CD14-positive monocyte (primary cell): ENCODE measurements around the gene RBM38. TPM values are rescaled to one million over a fixed set of nuclear protein-coding genes. Genes with fewer than 3 reads are reported as not detected.

Experiments used
- DNase-seq, 3 donors: peaks; one replicate each; pipeline ENCODE4 v3.0.0-alpha.2; 2011 to 2022
- H2AFZ ChIP-seq: 2 replicates; pipeline ENCODE4 v1.6.0; 2012; ENCODE audit warnings: mild to moderate bottlenecking, low read depth, low read length, inconsistent platforms; ENCODE audit not compliant: insufficient read depth, poor library complexity, severe bottlenecking
- H3K27ac ChIP-seq, 2 donors: 1 replicate in 1 of 2; 2 replicates in 1 of 2; pipeline ENCODE4 v1.5.1; 2012 to 2013; ENCODE audit warnings: low read length in 2 of 2, control low read depth in 1 of 2, inconsistent platforms in 1 of 2, low read depth in 1 of 2, mild to moderate bottlenecking in 1 of 2
- H3K27me3 ChIP-seq, 2 donors: one replicate each; pipeline versions ENCODE4 v1.6.0 to v1.6.1; 2011 to 2013; ENCODE audit warnings: low read length in 2 of 2; ENCODE audit not compliant: control insufficient read depth in 2 of 2, insufficient read depth in 2 of 2
- H3K36me3 ChIP-seq, 2 donors: replicated peaks in 1 of 2; 1 replicate in 1 of 2; 2 replicates in 1 of 2; pipeline versions ENCODE4 v1.5.1 to v1.6.1; 2012 to 2013; ENCODE audit warnings: low read length in 2 of 2, control low read depth in 1 of 2, inconsistent platforms in 1 of 2, mild to moderate bottlenecking in 1 of 2; ENCODE audit not compliant: insufficient read depth in 2 of 2, control insufficient read depth in 1 of 2
- H3K4me1 ChIP-seq, 2 donors: 1 replicate in 1 of 2; 2 replicates in 1 of 2; pipeline versions ENCODE4 v1.5.1 to v1.6.1; 2012 to 2013; ENCODE audit warnings: low read length in 2 of 2, control low read depth in 1 of 2, inconsistent platforms in 1 of 2, mild to moderate bottlenecking in 1 of 2, moderate library complexity in 1 of 2; ENCODE audit not compliant: insufficient read depth in 2 of 2, control insufficient read depth in 1 of 2
- H3K4me2 ChIP-seq: replicated peaks from 2 replicates; pipeline ENCODE3; 2012; ENCODE audit warnings: low read length, moderate library complexity, mild to moderate bottlenecking; ENCODE audit not compliant: poor library complexity, severe bottlenecking; ENCODE audit errors: extremely low read depth
- H3K4me3 ChIP-seq, 3 experiments: fragments of 200-600 bp in 1 of 3; sonication (generic) in 1 of 3; replicated peaks in 1 of 3; 1 replicate in 2 of 3; 2 replicates in 1 of 3; pipeline ENCODE4 v1.5.1; 2011 to 2013; ENCODE audit warnings: low read length in 3 of 3, mild to moderate bottlenecking in 3 of 3, control low read depth in 2 of 3, low read depth in 2 of 3, inconsistent platforms in 1 of 3, moderate library complexity in 1 of 3
- H3K79me2 ChIP-seq: 2 replicates; pipeline ENCODE4 v1.6.0; 2012; ENCODE audit warnings: mild to moderate bottlenecking, control low read depth, inconsistent platforms, low read length, moderate library complexity; ENCODE audit not compliant: insufficient read depth
- H3K9ac ChIP-seq: 2 replicates; pipeline ENCODE4 v1.6.0; 2017; ENCODE audit warnings: low read length, mild to moderate bottlenecking; ENCODE audit not compliant: insufficient read depth, poor library complexity, severe bottlenecking
- H3K9me3 ChIP-seq, 2 donors: replicated peaks in 1 of 2; 1 replicate in 1 of 2; 2 replicates in 1 of 2; pipeline versions ENCODE4 v1.5.1 to v1.6.1; 2012 to 2013; ENCODE audit warnings: low read length in 2 of 2, control low read depth in 1 of 2; ENCODE audit not compliant: control insufficient read depth in 1 of 2, insufficient read depth in 1 of 2
- H4K20me1 ChIP-seq: 2 replicates; pipeline ENCODE4 v1.6.0; 2012; ENCODE audit warnings: mild to moderate bottlenecking, low read length, control low read depth, moderate library complexity; ENCODE audit not compliant: insufficient read depth
- H3K27ac Mint-ChIP-seq, 7 donors: one replicate each; pipeline ENCODE4 v1.8.0; 2020; ENCODE audit warnings: mild to moderate bottlenecking in 7 of 7, mixed read lengths in 7 of 7, moderate library complexity in 6 of 7, inconsistent platforms in 2 of 7
- H3K27me3 Mint-ChIP-seq, 3 donors: one replicate each; pipeline ENCODE4 v1.8.0; 2021 to 2022; ENCODE audit warnings: low read depth in 3 of 3, mild to moderate bottlenecking in 3 of 3, mixed read lengths in 3 of 3, moderate library complexity in 3 of 3, inconsistent platforms in 1 of 3
- H3K36me3 Mint-ChIP-seq, 2 donors: one replicate each; pipeline ENCODE4 v1.8.0; 2020; ENCODE audit warnings: mixed read lengths in 2 of 2, inconsistent platforms in 1 of 2, mild to moderate bottlenecking in 1 of 2
- H3K4me1 Mint-ChIP-seq: one replicate; pipeline ENCODE4 v1.8.0; 2020; ENCODE audit warnings: mild to moderate bottlenecking, mixed read lengths
- H3K4me3 Mint-ChIP-seq, 2 donors: one replicate each; pipeline ENCODE4 v1.8.0; 2020; ENCODE audit warnings: mild to moderate bottlenecking in 2 of 2, mixed read lengths in 2 of 2, moderate library complexity in 1 of 2
- H3K9me3 Mint-ChIP-seq, 7 donors: one replicate each; pipeline ENCODE4 v1.8.0; 2020 to 2022; ENCODE audit warnings: mixed read lengths in 7 of 7, mild to moderate bottlenecking in 6 of 7, moderate library complexity in 6 of 7, inconsistent platforms in 2 of 7
- WGBS: methylation state at CpG from one replicate; pipeline ENCODE4 v1.1.5; 2013; ENCODE audit warnings: missing lambda C conversion rate; ENCODE audit not compliant: insufficient coverage; 5-methylcytosine and 5-hydroxymethylcytosine counted together
- intact Hi-C, 2 donors: fragments of 100-400 bp; cut with micrococcal nuclease; formaldehyde crosslinking; loops; one replicate each; pipeline versions ENCODE4 v1.15.0 to v1.15.1; 2023
- polyA plus RNA-seq, 3 donors: library from polyadenylated mRNA; depleted of rRNA in 1 of 3; unstranded in 2 of 3; stranded (reverse) in 1 of 3; fragments of 300-500 nt in 2 of 3; fragments of >200 nt in 1 of 3; fragmentation: Illumina TruSeq in 2 of 3; gene quantifications; 1 replicate in 2 of 3; 2 replicates in 1 of 3; pipeline ENCODE4 v1.2.3, GENCODE V29; 2012 to 2021
- TF ChIP-seq, protein P1 (sequence below): fragments of 200-600 bp; IDR thresholded peaks from one replicate; pipeline ENCODE4 v1.8.0; 2022; ENCODE audit warnings: antibody characterized with exemption, mild to moderate bottlenecking

Gene RBM38
- polyA plus RNA-seq, 3 donors, result 7.5 to 48.3 (median 17.8) TPM

DNA sequence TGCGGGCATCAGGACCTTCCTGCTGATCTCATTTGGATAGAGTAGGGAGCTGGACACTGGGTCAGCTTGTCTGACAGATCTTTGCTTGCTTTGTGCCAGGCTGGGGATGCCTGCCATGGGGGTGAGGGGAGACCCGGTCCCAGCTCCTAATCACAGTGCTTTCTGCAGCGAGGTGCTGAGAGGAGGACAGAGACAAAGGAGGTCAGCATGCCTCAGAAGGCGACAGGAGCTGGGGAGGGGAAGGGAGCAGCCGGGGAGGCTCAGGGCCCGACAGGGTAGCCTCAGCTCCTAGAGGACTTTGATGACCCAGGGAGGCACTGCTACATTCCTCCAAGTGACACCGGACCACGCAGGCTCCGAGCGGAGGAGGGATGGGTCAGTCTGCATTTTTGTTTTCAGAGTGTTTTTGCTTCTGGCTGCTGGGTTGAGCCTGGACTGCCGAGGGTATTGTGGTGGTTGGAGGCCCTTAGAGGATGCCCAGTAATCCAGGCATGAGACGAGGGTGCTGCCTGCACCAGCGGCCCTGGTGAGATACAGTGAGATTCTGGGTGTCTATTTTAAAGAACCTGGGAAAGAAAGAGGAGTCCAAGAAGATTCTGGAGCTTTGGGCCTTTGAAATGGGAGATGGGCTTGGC, 7.8 kb downstream of the RBM38 start:
- Histone ChIP-seq H4K20me1 (peaks cover 99% of the 10 kb centered on the region), H3K4me1 (peaks cover 44 to 66% of the 10 kb centered on the region in 2 donors), H3K9ac (peak overlapping the region; percentile 26), H3K27ac (peak overlapping the region in 1 of 2 donors; percentile 45), H3K36me3 (peaks cover 82 to 92% of the 10 kb centered on the region in 2 donors), H2AFZ (no peak overlapping the region), H3K9me3 (no peaks in the 10 kb centered on the region), H3K4me2 (peak overlapping the region; percentile 24), H3K27me3 (no peaks in the 10 kb centered on the region), H3K79me2 (peaks cover 87% of the 10 kb centered on the region), H3K4me3 (no peak overlapping the region)
- peak overlapping the region in 6 of 7 donors; percentile 15 to 84 (median 58) for H3K27ac Mint-ChIP-seq
- peak overlapping the region; percentile 26 to 41 for H3K4me3 Mint-ChIP-seq
- WGBS, result 90% methylated on average over 11 of the region's 13 CpGs
- H3K4me1 Mint-ChIP-seq, result peaks cover 72% of the 10 kb centered on the region
- peaks cover 0 to 3% (median 0%) of the 10 kb centered on the region in 7 donors for H3K9me3 Mint-ChIP-seq
- peaks cover 90 to 96% of the 10 kb centered on the region in 2 donors for H3K36me3 Mint-ChIP-seq
- TF ChIP-seq, protein P1, sequence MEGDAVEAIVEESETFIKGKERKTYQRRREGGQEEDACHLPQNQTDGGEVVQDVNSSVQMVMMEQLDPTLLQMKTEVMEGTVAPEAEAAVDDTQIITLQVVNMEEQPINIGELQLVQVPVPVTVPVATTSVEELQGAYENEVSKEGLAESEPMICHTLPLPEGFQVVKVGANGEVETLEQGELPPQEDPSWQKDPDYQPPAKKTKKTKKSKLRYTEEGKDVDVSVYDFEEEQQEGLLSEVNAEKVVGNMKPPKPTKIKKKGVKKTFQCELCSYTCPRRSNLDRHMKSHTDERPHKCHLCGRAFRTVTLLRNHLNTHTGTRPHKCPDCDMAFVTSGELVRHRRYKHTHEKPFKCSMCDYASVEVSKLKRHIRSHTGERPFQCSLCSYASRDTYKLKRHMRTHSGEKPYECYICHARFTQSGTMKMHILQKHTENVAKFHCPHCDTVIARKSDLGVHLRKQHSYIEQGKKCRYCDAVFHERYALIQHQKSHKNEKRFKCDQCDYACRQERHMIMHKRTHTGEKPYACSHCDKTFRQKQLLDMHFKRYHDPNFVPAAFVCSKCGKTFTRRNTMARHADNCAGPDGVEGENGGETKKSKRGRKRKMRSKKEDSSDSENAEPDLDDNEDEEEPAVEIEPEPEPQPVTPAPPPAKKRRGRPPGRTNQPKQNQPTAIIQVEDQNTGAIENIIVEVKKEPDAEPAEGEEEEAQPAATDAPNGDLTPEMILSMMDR, result no peak
- no peak for DNase-seq
- peaks cover 2 to 6% (median 6%) of the 10 kb centered on the region in 3 donors for H3K27me3 Mint-ChIP-seq
- intact Hi-C loops, result loop anchor here in 1 of 2 donors (10.0 kb wide), 1 partner anchor 76 kb away; no protein-coding TSS in a partner anchor

DNA sequence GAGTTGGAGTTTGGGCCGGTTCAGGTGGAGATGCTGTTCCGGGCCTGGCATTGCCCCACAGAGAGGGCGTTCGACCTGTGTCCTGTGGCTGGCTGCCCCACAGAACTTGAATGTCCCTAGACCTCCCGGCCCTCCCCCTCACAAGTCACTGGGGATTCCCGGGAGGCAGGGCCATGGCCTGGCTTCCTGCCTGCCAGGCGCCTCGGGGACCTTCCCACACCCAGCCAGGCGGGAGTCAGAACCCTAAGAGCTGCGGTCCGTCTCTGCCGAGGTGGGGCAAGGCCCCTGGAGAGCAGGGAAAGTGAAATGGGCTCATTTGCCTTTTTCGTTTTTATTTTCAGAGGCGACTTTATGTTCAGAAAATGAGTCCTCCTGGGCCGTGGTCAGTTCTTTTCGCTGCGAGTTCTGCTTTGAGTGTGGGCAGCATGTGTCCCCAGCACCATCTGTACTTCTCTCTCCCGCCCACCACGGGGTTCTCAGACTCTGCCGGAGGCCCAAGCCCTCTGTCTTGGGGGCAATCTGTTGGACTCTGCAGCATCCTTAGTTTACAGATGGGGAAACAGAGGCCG, 8.5 kb downstream of the RBM38 start:
- peaks cover 2 to 6% (median 5%) of the 10 kb centered on the region in 3 donors for H3K27me3 Mint-ChIP-seq
- intact Hi-C loops, result loop anchor here in 1 of 2 donors (10.0 kb wide), 1 partner anchor 75 kb away; no protein-coding TSS in a partner anchor
- peaks cover 90 to 96% of the 10 kb centered on the region in 2 donors for H3K36me3 Mint-ChIP-seq
- H3K27ac Mint-ChIP-seq, result peak overlapping the region in 5 of 7 donors; percentile 4 to 84 (median 57)
- Histone ChIP-seq H2AFZ (no peak overlapping the region), H3K27me3 (no peaks in the 10 kb centered on the region), H3K79me2 (peaks cover 87% of the 10 kb centered on the region), H3K27ac (no peak overlapping the region), H3K9me3 (no peaks in the 10 kb centered on the region), H3K4me1 (peaks cover 43 to 59% of the 10 kb centered on the region in 2 donors), H4K20me1 (peaks cover 99% of the 10 kb centered on the region), H3K36me3 (peaks cover 82 to 92% of the 10 kb centered on the region in 2 donors), H3K4me3 (no peak overlapping the region), H3K4me2 (no peak overlapping the region), H3K9ac (no peak overlapping the region)
- no peak overlapping the region for H3K4me3 Mint-ChIP-seq
- peaks cover 66% of the 10 kb centered on the region for H3K4me1 Mint-ChIP-seq
- peaks cover 0 to 3% (median 0%) of the 10 kb centered on the region in 7 donors for H3K9me3 Mint-ChIP-seq
- peak in 1 of 3 donors; percentile 24 for DNase-seq
- WGBS, result 91% methylated on average over 19 of the region's 21 CpGs
- TF ChIP-seq, protein P1, result no peak
